ENCODE results near the gene NDUFS8.
A peak's percentile ranks its signal among the peaks of the same experiment; 100 is the strongest.

NDUFS8 gene

GRCh38 chr11:68014157-68014946, 16.1 kb upstream of the NDUFS8 start:
- no peaks in the 10 kb centered on the region for H3K27me3 ChIP-seq
- no peak overlapping the region for H3K4me3 ChIP-seq (ENCODE audit: low read depth in 1 of 2, low read length in 1 of 2)
- TF ChIP-seq CTCF (IDR thresholded peaks at IDR 0.05): no peak
- H3K27ac ChIP-seq: peak overlapping the region; percentile 95
- H3K9me3 ChIP-seq: no peaks in the 10 kb centered on the region
- H3K36me3 ChIP-seq: peaks cover 50% of the 10 kb centered on the region
- peaks cover 53 to 54% of the 10 kb centered on the region in 2 experiments for H3K4me1 ChIP-seq (ENCODE audit: control insufficient read depth in 1 of 2, insufficient read depth in 1 of 2, low read depth in 1 of 2, low read length in 1 of 2)

- Histone ChIP-seq H3K4me3 (ENCODE audit: low read depth in 1 of 2, low read length in 1 of 2) (no peak overlapping the region), H3K27ac (peak overlapping the region; percentile 95), H3K4me1 (ENCODE audit: control insufficient read depth in 1 of 2, insufficient read depth in 1 of 2, low read depth in 1 of 2, low read length in 1 of 2) (peaks cover 46 to 47% of the 10 kb centered on the region in 2 experiments)
Measured at GRCh38 chr11:68014947-68015447, 15.5 kb upstream of the NDUFS8 start.

DNA sequence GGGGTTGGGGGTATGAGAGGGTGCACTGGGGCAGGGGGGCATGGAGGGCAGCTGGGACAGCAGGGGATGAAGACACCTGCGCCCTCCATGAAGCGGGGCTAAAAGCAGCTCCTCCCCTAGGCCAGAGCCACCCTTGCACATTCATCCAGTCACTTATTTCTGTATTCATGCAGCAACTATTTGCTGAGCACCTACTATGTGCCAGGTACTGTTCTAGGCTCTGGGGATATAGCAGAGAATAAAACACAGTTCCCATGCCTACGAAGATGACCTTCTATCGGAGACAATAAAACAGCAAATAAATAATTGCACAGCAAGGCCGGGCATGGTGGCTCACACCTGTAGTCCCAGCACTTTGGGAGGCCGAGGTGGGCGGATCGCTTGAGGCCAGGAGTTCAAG, 15.0 kb upstream of the NDUFS8 start:
- H3K4me3 ChIP-seq (ENCODE audit: low read depth in 1 of 2, low read length in 1 of 2): no peak overlapping the region
- TF ChIP-seq CTCF (IDR thresholded peaks at IDR 0.05): no peak

More at GRCh38 chr11:68014947-68015447, 15.5 kb upstream of the NDUFS8 start:
- no peaks in the 10 kb centered on the region for H3K27me3 ChIP-seq
- no peaks in the 10 kb centered on the region for H3K9me3 ChIP-seq
- TF ChIP-seq CTCF (IDR thresholded peaks at IDR 0.05): no peak
- peaks cover 56% of the 10 kb centered on the region for H3K36me3 ChIP-seq

GRCh38 chr11:68016161-68016903, 14.1 kb upstream of the NDUFS8 start:
- Histone ChIP-seq H3K36me3 (peaks cover 69% of the 10 kb centered on the region), H3K27me3 (no peaks in the 10 kb centered on the region), H3K9me3 (no peaks in the 10 kb centered on the region), H3K27ac (peak overlapping the region; percentile 37), H3K4me3 (ENCODE audit: low read depth in 1 of 2, low read length in 1 of 2) (no peak overlapping the region), H3K4me1 (ENCODE audit: control insufficient read depth in 1 of 2, insufficient read depth in 1 of 2, low read depth in 1 of 2, low read length in 1 of 2) (peaks cover 33 to 35% of the 10 kb centered on the region in 2 experiments)
- TF ChIP-seq CTCF (IDR thresholded peaks at IDR 0.05): no peak

More for the DNA sequence above, 15.0 kb upstream of the NDUFS8 start:
- Histone ChIP-seq H3K4me1 (ENCODE audit: control insufficient read depth in 1 of 2, insufficient read depth in 1 of 2, low read depth in 1 of 2, low read length in 1 of 2) (peaks cover 42 to 43% of the 10 kb centered on the region in 2 experiments), H3K27me3 (no peaks in the 10 kb centered on the region), H3K27ac (no peak overlapping the region), H3K36me3 (peaks cover 61% of the 10 kb centered on the region), H3K9me3 (no peaks in the 10 kb centered on the region)

DNA sequence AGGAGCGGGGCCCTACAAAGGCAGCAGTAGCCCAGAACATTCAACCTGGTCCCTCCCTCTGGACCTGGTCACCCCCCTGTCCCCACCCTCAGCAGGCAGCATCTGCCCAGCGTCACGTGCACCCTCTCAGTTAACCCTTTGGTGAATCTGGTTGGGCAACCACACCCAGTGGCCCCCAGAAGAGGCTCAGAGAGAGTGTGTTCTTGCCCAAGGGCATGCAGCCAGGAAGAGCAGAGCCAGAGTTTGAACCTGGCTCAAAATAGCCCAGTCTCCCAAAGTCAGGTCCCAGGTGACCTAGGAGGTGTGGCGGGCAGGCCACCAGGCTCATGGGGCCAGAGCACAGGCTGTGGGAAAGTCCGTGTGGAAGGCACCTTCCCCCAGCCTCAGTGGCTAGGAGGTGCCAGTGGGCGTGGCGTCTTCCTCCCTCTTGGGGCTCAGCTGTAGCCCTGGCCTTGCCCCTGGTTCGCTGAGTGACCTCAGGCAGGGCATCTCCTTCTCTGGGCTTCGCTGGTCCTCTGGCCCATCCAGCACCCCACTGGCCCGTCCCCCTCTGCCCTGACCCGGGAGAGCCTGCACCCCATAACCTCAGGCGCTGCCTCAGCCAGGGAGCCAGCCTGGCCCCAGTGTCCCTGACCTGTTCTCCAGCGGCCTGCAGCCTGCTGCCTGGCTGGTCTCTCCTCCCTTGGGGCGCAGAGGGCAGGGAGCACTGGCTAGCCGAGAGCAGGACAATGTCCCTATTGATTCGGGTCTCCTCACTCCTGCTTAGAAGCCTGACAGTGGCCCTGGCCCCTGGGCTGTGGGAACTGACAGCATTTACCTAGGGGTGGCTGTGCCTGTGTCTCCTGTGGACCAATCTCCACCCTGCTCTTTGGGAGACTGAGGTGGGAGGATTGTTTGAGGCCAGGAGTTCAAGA, 13.3 kb upstream of the NDUFS8 start:
- TF ChIP-seq CTCF (IDR thresholded peaks at IDR 0.05): no peak
- Histone ChIP-seq H3K9me3 (no peaks in the 10 kb centered on the region), H3K27me3 (no peaks in the 10 kb centered on the region), H3K4me1 (ENCODE audit: control insufficient read depth in 1 of 2, insufficient read depth in 1 of 2, low read depth in 1 of 2, low read length in 1 of 2) (peaks cover 25 to 26% of the 10 kb centered on the region in 2 experiments), H3K36me3 (peaks cover 78% of the 10 kb centered on the region), H3K4me3 (ENCODE audit: low read depth in 1 of 2, low read length in 1 of 2) (no peak overlapping the region), H3K27ac (peak overlapping the region; percentile 37)
